ENCODE data around the gene PIAS4.
A peak's percentile ranks its signal among the peaks of the same experiment; 100 is the strongest.

Gene PIAS4

DNA sequence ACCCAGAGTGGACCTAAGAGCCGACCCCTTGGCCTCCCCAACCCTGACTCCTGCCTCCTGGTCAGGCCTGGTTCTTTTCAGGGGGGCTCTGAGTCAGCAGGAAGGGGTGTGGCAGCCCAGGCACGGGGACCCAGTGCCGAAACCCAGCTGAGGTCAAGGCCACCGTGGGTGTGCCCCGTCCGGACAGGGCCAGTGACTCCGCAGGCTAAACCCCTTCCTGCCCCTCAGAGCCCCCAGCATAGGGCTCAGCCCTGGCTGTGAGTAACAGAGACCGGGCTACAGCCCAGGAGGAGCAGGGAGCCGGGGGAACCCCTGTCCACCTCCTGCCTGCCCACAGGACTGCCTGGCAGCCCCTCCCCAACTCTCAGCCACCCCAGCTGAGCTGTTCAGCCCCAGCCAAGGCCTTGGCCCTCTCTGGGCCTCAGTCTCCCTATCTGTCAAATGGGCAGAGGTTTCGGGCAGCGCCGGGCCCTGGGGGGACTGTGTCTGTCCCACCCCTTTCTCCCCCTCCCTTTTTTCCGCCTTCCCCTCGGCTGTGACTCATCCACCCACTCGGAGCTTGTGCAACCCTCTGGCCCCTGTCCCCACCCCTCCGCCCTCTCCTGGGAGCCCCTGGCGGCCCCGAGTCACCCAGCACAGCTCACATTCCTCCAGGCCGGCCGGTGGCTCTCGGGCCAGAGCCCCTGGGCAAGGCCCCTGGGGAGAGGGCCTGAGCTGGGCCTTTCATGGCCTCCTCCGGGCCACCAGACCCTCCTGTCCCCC, 50.6 kb downstream of the PIAS4 start:
- peak in 1 of 3 experiments; percentile 59 for DNase-seq (ENCODE audit: low read depth in 2 of 3, low spot score in 2 of 3)

DNA sequence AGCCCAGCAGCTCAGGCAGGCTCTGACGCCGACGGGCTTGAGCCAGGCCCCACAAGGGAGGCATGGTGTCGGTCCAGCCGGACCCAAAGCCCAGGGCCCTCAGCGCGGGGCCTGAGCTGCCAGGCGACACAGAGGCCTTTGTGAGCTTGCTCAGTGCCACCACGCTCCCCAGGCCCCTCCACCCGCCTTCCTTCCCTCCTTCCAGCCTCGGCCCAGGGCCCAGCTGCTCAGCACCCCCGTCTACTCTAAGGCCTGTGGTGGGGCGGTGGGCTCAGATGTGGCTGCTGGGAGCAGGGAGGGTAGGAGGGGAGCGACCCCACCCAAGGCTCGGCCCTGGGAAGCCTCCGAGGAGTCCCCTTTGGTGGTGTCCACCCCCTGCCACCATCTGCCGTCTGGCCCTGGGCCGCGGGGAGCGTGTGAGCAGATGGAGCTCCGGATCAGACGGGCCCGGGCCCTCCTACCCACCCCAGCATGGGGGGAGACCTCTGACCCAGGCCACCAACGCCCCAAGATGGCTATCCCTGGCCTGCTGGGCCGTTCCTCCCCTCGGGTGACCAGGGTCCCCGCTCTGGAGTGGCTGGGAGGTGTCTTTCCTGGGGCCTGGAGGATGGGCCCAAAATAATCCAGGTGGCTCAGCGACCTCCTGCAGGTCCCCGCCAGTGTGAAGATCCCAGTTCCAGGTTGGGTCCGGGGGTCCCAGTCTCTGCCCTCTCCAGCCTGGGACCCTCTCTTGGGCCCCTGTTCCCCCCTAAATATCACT, 51.3 kb downstream of the PIAS4 start:
- no peak for DNase-seq (ENCODE audit: low read depth in 2 of 3, low spot score in 2 of 3)

DNA sequence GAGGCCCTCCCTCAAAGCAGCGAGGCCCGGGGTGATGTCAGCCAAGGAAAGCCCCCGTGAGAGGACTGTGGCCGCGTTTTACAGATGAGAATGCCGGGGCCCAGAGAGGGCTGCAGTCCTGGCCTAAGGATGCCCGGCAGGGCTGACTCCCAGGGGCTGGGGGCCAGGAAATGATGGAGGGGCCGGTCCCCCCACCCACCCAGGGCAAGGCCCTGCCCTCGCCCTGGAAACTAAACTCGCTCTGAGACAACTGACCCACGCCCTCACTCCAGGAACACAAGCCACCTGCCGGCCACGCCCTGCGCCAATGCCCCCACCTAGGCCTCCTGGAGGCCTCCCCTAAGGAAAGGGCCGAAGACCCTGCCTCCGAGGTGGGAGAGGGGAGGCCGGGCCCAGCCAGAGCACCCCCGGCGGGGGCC, 51.9 kb downstream of the PIAS4 start:
- no peak for DNase-seq (ENCODE audit: low read depth in 2 of 3, low spot score in 2 of 3)

DNA sequence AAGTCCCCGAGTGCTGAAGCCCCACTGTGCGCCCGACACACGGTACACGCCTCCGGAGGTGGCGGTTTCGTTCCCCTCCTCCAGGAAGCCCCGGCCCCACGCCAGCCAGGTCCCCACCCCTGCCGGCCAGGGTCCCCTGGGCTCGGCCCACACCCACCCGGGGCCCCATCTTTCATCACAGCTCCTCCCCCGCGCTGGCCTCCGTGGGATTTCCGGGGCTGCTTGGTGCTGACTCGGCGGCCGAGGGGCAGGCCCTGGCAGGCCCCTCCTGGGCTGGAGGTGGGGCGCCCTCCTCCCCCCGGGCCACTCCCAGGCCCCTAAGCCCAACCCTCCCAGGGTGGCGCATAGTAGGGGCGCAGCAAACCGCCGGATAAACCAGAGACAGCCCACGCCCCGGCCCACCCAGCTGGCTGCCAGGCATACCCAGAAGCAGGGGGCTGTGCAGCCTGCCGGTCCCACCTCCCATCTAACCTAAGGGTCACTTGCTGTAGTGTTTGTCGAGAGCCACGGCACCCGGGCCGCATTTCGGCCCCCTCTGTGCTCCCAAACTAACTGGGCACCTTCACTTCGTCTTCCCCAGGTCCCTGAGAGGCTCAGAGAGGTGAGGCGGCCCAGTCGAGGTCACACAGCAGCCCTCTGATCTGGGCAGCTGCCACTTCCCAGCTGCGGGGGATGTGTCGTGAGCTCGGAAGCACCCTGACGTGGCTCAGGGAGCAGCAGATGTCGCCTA, 52.5 kb downstream of the PIAS4 start:
- peak in 1 of 3 experiments; percentile 71 for DNase-seq (ENCODE audit: low read depth in 2 of 3, low spot score in 2 of 3)

DNA sequence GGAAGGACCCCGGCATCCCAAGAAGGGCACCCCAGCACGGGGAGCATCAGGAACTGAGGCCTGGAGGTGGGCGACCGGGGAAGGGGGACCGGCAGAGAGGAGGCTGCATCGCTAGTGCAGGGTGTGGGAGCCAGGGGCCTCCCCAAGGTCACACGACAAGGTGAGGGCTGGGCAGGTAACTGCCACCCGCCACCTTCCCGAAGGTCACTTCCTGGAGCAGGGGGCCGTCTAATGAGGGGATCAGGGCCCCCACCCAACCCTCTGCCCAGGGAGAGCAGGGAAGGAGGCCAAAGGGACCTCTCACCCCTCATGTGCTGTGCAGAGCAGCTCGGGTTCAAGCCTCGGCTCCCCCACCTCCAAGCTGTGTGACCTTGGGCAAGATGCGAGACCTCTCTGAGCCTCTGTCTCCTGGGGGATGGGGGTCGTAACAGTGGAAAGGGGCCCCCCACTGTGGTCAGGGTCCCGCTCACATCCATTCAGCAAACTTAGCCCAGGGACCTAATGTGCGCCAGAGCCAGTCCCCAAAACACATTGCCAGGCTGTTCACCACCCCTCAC, 53.2 kb downstream of the PIAS4 start:
- DNase-seq (ENCODE audit: low read depth in 2 of 3, low spot score in 2 of 3): no peak

DNA sequence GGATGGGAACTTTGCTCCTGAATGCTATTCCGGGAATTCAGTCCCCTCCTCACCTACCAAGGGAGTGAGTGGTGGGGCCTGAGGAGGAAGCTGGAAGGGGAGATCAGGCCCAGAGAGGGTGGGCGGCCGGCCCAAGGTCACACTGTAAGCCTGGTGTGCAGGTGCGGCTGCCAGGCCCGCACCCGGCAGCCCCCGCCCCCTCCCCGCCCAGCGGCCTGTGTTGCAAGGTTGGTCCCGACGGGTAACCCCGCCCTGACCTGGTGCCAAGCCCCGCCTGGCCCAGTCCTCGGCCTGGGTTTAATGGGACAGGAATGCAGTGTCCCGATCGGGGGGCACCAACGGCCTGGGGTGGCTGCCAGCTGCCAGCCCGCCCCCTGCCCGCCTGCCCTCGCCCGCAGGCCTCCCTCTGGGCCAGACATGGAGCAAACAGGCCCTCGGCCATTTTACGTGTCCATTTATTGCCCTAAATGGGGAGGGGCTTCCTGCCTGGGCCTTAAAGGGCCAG, 53.7 kb downstream of the PIAS4 start:
- DNase-seq (ENCODE audit: low read depth in 2 of 3, low spot score in 2 of 3): no peak

DNA sequence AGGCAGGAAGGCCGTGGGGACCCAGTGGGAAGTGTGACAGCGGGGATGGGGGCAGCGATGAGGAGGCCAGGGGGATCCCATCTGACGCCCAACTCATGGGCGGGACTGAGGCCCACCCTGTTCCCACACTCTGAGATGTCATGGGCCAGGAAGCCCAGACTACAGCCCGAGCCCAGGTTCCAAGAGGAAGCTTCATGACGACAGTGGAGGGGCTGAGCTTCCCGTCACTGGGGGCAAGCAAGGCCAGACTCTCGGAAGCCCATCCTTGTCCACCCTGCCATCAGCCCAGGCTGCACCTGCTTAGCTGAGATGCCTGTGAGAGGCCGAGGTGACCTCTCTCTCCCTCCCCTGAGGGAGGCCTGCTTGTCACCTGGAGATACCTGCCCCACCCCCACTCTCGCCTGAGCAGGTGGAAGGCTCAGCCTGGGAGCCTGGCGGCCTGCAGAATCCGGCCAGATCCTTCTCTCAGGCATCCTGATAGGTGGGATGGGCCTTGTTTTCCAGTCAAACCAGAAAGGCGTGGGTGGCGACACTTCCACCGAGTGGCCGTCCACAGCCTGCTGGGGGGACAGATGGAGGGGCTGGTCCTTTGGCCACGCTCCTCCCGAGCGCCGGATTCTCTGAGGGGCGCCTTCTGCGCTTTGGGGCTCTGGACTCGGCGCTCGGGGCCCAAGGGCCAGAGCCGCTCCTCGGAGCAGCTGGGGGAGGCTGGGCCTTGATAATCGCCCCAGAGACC, 54.3 kb downstream of the PIAS4 start:
- no peak for DNase-seq (ENCODE audit: low read depth in 2 of 3, low spot score in 2 of 3)

DNA sequence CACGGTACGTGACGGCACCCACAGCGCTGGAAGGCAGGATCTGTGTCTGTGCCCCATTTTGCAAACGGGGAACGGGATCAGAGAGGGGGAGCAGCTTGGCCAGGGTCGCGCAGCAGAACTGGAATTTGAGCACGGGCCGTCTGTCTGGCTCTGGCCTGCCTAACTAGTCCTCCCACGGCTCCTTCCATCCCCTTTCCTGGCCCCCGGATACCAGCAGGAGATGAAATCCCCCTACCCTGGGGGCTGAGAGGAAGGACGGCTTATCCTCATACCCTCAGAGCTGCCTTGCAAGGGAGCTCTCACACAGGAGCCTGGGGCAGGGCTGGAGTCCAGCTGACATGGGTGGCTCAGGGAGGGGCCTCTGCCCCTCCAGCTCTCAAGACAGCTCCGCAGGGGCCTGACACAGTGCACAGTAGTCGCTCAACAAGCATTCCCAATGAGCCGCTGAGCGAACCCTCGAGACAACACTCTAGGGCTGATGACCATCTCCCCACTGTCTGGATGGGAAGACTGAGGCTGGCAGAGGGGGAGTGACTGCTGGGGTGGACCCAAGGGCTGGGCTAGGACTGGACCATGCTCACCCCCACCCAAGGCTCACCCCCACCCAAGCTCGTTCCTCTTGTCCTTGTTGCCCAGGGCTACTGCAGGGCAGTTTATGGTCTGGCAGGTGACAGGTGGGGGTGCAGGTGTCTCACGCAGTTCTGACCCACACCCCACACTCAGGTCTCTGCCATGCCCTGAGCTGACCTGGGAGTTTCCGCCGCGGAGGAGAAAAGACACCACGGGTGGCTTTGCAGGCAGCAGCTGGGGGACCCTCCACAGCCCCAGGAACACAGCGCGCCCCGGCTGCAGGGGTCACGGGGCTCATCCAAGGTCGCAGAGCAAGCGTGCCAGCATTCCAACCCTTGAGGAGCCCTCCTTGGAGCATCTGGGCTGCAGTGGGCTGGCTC, 55.2 kb downstream of the PIAS4 start:
- DNase-seq (ENCODE audit: low read depth in 2 of 3, low spot score in 2 of 3): no peak

DNA sequence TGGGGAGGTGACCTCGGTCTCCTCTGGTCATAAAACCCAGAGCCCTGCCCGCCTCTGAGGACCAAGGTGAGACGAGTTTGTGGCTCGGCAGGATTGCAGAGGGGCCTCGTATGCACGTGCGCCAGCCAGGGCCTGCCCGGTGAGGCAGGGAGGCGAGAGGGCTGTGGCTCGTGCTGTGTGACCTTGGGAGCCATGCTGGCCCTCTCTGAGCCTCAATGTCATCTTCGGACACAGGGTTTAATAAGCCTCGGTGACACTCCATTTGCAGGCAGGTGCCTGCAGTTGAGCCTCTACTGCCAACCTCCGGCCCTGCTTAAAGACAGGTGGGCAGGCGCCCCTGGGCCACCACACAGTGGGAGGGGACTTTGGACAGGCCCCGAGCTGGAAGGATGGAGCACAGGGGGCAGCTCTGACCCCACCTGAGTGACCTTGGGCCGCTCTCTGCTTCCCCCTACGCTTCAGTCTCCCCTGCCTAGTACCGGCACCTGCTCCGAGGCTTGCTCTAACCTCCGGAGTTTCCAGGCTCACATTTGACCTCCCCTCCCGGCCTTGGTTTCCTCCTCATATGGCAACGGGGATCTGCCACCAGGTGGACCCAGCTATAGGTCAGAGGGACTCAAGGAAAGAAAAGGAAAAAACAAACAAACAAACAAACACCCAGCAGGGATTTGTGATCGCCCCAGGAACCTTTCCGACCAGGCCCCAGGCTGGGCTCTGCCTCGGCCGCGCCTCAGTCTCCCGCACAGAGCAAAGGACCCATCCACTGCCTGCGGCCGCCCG, 56.0 kb downstream of the PIAS4 start:
- no peak for DNase-seq (ENCODE audit: low read depth in 2 of 3, low spot score in 2 of 3)

DNA sequence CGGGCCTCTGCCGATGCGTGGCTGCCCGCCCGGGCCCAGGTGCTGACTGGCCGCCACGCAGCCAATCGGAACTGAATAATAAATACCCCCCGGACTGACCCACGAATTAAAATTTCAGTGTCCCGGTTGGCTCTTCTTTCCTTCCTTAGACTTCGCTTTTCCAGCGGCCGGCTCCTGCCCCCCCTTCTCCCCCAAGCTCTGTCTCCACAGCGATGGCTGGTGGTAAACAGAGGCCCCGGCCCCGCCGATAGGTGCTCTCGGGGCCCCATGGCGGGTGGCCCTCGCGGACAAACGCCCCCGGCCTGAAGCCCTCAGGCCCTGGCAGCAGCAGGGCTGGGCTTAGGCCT, 56.6 kb downstream of the PIAS4 start:
- no peak for DNase-seq (ENCODE audit: low read depth in 2 of 3, low spot score in 2 of 3)

DNA sequence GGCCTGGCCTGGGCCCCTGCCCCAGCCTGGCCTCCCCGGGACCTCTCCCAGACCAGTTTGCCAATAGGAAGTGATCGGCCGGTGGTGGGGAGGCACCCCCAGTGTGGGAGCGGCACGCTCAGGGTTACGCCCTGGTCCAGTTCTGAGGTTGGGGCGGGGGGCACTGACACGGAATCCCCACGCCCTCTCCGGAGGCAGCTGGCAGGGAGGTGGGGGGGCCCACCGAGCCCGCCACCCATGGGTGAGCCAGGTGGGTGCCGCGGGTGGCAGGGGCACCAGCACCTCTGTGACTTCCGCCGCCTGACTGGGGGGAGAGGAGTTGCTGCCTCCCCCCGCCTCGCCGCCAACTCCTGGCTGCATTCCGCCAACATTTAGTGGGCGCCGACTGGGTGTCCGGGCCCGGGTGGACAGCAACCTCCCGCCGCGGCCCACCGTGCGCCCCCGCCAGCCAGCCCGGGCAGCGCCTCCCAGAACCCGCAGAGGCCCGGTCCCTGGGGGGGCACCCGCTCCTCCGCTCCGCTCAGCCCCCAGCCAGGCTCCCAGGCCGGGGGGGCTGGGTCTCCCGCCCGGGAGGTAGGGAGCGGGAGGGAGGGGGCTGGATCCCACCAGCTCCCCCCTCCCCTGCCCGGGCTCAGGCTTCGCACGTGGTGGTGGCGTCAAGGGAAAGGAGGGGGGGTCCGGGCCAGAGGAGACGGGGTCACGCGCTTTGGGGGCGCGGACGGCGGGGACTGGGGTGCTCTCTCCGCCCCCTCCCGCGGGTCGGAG, 57.1 kb downstream of the PIAS4 start:
- no peak for DNase-seq (ENCODE audit: low read depth in 2 of 3, low spot score in 2 of 3)

DNA sequence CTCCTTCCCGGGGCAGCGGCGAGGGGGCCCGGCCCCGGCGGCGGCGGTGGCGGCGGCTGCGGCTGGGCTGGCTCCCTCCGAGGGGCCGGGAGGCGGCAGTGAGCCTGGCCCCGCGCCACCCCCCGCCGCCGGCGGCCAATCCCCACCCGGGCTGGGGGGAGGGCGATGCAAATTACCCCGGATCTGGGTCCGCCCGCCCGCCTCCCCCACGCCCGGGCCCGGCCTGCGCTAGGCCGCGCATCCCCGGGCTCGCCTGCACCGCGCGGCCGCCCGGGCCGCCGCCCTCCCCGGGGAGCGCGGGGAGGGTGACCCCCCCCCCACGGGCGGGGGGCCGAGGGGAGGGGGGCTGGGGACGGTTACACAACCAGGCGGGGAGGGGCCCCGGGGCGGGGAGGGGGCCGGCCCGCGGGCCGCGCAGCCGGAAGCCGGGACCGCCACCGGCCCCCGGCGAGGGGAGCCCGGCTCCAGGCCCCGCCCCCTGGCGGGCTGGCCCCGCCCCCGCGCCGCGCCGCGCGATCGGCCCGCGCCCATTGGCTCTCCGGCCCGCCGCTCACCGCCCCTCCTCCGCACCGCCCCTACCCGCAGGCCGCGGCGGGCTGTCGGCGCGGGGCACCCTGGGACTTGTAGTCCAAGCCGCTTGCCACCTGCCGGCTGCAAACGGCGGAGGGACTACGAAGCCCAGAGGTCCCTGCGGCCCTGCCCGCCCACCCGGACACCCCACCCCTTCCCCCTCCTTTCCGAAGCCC, 58.1 kb downstream of the PIAS4 start:
- DNase-seq (ENCODE audit: low read depth in 2 of 3, low spot score in 2 of 3): peak; percentile 84 to 96 (median 92)

DNA sequence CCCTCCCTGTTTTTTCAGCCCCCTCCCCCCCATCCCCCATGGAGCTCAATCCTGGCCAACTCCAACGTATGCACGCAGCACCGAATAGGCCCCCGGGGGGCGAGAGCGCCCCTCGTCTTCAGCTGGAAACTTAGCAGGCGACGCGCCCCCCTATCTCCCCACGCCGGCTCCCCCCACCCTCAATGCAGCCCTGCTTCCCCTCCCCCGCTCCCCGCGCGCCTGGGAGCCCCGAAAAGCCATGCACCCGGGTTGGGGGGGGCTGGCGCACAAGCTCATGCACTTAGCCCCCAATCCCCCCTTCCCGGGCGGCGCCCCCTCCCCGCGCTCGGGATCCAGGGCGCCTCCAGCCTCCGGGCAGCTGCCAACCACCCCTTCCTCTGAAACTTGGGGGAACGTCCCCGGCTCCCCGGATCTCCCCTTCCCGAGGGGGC, 58.7 kb downstream of the PIAS4 start:
- no peak for DNase-seq (ENCODE audit: low read depth in 2 of 3, low spot score in 2 of 3)

DNA sequence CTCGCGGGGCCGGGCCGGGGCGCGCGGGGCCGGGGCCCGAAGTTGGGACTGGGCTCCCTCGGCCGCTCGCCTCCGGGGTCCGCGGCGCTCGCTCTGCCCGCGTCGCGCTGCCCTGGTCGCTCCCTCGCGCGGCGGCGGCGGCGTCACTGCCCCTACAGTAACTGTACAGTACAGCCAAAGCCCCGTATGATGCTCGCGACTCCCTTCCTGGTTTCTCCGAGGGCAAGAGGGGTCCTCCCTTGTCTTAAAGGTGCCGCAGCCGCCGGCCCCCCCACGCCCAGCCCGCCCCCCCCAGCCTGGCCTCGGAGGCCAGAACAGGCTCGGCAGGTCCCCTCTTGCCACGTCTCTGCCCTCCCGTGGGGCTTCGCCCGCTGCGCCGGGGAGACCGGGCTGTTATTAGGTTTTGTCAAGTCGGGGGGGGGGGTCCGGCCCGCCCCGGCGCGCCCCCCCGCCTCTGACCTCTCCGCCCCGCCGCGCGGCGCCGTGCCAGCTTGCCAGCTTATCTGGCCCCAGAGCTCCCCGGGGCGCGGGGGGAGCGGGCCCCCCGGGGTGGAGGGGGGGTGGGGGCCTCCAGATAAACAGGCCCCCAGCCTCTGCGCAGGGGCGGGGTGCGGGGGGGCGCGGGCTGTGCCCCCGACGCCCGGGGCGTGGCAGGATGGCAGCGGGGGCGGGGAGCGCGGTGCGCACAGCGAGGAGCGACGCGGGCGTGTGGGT, 59.3 kb downstream of the PIAS4 start, which contains the start of gene ZBTB7A:
Gene ZBTB7A (minus strand): TSS at position 218 of the 714 bp plus-strand sequence. CDS start 11,667 bp downstream, outside the sequence.
- no peak for DNase-seq (ENCODE audit: low read depth in 2 of 3, low spot score in 2 of 3)

DNA sequence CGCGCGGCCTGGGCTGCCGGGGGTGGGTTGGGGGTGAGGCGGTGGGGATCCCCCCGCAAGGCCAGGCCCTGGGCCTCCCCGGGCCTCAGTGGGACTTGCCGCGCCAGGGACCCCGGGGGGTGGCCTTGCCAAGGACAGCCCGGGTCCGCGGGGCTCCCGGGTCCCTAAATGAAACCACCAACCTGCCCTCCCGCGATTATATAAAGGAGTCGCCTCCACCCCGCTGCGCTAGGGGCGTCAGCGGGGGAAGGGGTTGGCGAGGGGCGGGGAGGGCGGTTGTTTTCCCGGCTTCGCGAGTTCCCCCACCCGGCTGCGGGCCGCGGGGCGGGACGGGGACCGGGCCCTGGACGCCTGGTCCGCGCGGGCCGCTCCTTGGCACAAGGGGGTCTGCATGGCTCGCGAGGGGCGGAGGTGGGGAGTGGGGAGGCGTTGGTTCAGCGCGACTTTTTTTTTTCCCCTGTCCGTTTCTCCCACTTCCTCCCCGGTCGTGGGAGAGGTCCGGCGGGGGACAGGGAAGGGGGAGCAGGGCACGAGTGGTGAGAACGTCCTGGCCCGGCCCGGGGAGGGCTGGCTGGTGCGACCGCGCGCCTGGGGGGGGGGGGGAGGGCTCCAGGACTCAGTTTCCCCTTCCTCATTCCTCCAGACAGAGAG, 60.0 kb downstream of the PIAS4 start:
- DNase-seq (ENCODE audit: low read depth in 2 of 3, low spot score in 2 of 3): no peak
